ENCODE results near the gene ERGIC1. TPM values are rescaled to one million over a fixed set of nuclear protein-coding genes. Genes with fewer than 3 reads are reported as not detected.

The ERGIC1 gene
- total RNA-seq, 1 experiment from 2014 or later: 89.8 TPM

DNA sequence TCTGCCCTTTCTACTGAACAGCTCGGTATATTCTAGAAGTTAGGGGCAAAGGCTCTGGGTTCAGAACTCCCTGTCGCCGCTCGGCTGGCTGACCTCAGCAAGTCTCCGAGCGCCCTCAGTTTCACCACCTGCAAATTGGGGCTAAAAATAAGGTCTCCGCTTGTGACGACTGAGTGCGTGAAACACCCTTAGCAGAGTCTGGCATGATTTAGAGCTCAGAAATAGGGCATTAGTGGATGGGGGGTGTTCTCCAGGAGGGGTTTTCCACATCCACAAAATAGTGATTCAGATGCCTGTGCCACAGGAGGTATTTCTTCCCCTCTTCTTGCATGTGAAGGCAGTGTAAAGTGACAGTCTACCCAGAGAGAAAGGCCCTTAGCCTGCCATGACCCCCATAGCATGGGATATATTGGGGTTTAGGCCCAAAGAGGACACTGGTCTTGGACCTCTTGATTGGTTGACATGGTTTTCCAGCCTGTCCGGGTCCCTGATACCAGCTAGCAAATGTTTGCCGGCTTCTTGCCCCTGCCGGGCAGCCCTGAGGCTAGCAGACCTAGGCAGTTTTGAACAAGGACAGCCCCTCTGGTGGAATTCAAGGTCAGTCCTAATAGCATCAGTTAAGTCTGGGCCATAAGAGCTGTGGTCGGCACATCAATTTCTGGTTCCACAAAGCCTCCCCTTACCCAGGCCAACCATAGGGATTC, 1.4 kb downstream of the ERGIC1 start:
- no peak overlapping the region for H3K27ac Mint-ChIP-seq
- DNase-seq (ENCODE audit: low spot score): no peak
- H3K4me3 Mint-ChIP-seq: peak overlapping the region; percentile 85
- H3K36me3 Mint-ChIP-seq: no peaks in the 10 kb centered on the region; the same call in 1 of the 2 replicates
- H3K4me1 Mint-ChIP-seq: peaks cover 38% of the 10 kb centered on the region
- H3K9me3 Mint-ChIP-seq: no peaks in the 10 kb centered on the region
- TF ChIP-seq ZNF512 (CRISPR knock-in tag; IDR thresholded peaks at IDR 0.05; ENCODE audit: borderline replicate concordance) (no peak), ZNF396 (CRISPR knock-in tag; IDR thresholded peaks at IDR 0.05; ENCODE audit: borderline replicate concordance) (no peak), TP53 (CRISPR knock-in tag; IDR thresholded peaks at IDR 0.05) (no peak)
- no peak for ATAC-seq
- ChIA-PET CTCF (interaction anchor here (1.0 to 3.9 kb wide), 3 partner anchors 64 to 129 kb away, joined by 3 to 20 read pairs (median 6); partner anchors contain the start of gene DUSP1), POLR2A (interaction anchor here (0.6 to 1.5 kb wide), 5 partner anchors 51 to 1109 kb away, joined by 3 to 7 read pairs (median 3); partner anchors contain the start of gene DUSP1)
- H3K27me3 Mint-ChIP-seq (ENCODE audit: low read depth): no peaks in the 10 kb centered on the region

DNA sequence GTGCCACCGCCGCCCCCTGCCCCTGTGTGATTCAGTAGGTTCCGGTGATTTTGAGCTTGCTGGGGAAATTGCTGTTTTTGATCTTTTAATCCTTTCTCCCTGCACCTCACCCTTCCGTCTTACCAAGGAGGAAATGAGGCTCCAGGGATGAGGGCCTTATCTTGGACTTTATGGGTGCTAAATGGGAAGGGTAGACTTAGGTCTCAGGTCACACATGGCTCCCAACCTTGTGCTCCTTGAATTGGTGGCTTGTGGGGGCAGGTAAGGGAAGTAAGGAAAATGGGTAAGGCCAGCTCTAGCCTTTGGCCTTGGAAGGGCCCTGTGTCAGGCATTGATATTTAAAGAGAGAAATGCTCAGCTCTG, 1.9 kb downstream of the ERGIC1 start:
- DNase-seq (ENCODE audit: low spot score) (no peak), ATAC-seq (no peak)
- TF ChIP-seq JAZF1 (CRISPR knock-in tag; IDR thresholded peaks at IDR 0.05): no peak
- TF ChIP-seq HMGA2 (CRISPR knock-in tag; IDR thresholded peaks at IDR 0.05): no peak
- no peak for TF ChIP-seq ZBTB21 (CRISPR knock-in tag; IDR thresholded peaks at IDR 0.05; ENCODE audit: borderline replicate concordance)
- no peak for TF ChIP-seq ZNF396 (CRISPR knock-in tag; IDR thresholded peaks at IDR 0.05; ENCODE audit: borderline replicate concordance)
- TF ChIP-seq, protein P1, sequence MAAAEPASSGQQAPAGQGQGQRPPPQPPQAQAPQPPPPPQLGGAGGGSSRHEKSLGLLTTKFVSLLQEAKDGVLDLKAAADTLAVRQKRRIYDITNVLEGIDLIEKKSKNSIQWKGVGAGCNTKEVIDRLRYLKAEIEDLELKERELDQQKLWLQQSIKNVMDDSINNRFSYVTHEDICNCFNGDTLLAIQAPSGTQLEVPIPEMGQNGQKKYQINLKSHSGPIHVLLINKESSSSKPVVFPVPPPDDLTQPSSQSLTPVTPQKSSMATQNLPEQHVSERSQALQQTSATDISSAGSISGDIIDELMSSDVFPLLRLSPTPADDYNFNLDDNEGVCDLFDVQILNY (CRISPR knock-in tag; IDR thresholded peaks at IDR 0.05): no peak
- TF ChIP-seq, protein P2, sequence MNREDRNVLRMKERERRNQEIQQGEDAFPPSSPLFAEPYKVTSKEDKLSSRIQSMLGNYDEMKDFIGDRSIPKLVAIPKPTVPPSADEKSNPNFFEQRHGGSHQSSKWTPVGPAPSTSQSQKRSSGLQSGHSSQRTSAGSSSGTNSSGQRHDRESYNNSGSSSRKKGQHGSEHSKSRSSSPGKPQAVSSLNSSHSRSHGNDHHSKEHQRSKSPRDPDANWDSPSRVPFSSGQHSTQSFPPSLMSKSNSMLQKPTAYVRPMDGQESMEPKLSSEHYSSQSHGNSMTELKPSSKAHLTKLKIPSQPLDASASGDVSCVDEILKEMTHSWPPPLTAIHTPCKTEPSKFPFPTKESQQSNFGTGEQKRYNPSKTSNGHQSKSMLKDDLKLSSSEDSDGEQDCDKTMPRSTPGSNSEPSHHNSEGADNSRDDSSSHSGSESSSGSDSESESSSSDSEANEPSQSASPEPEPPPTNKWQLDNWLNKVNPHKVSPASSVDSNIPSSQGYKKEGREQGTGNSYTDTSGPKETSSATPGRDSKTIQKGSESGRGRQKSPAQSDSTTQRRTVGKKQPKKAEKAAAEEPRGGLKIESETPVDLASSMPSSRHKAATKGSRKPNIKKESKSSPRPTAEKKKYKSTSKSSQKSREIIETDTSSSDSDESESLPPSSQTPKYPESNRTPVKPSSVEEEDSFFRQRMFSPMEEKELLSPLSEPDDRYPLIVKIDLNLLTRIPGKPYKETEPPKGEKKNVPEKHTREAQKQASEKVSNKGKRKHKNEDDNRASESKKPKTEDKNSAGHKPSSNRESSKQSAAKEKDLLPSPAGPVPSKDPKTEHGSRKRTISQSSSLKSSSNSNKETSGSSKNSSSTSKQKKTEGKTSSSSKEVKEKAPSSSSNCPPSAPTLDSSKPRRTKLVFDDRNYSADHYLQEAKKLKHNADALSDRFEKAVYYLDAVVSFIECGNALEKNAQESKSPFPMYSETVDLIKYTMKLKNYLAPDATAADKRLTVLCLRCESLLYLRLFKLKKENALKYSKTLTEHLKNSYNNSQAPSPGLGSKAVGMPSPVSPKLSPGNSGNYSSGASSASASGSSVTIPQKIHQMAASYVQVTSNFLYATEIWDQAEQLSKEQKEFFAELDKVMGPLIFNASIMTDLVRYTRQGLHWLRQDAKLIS (CRISPR knock-in tag; IDR thresholded peaks at IDR 0.05; ENCODE audit: borderline replicate concordance): no peak
- no peak for TF ChIP-seq ATF2 (CRISPR knock-in tag; IDR thresholded peaks at IDR 0.05; ENCODE audit: borderline replicate concordance, low read depth)
- TF ChIP-seq ATF1 (CRISPR knock-in tag; IDR thresholded peaks at IDR 0.05): no peak
- no peak for TF ChIP-seq PRRX2 (CRISPR knock-in tag; IDR thresholded peaks at IDR 0.05)
- no peak for TF ChIP-seq ATF6 (CRISPR knock-in tag; IDR thresholded peaks at IDR 0.05)
- no peak for TF ChIP-seq SMAD4 (CRISPR knock-in tag; IDR thresholded peaks at IDR 0.05)
- no peak for TF ChIP-seq USF2 (CRISPR knock-in tag; IDR thresholded peaks at IDR 0.05)
- TF ChIP-seq MXD4 (CRISPR knock-in tag; IDR thresholded peaks at IDR 0.05; ENCODE audit: borderline replicate concordance): no peak
- no peaks in the 10 kb centered on the region for H3K9me3 Mint-ChIP-seq
- H3K27ac Mint-ChIP-seq: peak overlapping the region; percentile 79; the same call in 1 of the 2 replicates
- ChIA-PET CTCF (interaction anchor here (1.0 to 3.9 kb wide), 3 partner anchors 65 to 129 kb away, joined by 3 to 20 read pairs (median 6); partner anchors contain the start of gene DUSP1), POLR2A (interaction anchor here (0.6 kb wide), 1 partner anchor 65 kb away, joined by 3 read pairs; the partner anchor contains the start of gene DUSP1)
- H3K4me1 Mint-ChIP-seq: peaks cover 38% of the 10 kb centered on the region
- peaks cover 3% of the 10 kb centered on the region; the same call in 1 of the 2 replicates for H3K36me3 Mint-ChIP-seq
- H3K27me3 Mint-ChIP-seq (ENCODE audit: low read depth): no peaks in the 10 kb centered on the region
- peak overlapping the region; percentile 85 for H3K4me3 Mint-ChIP-seq
